ENCODE results near the gene PES1.
"Not testable (repeated sequence)": the region's sequence is repeated elsewhere in the genome, so short reads cannot be mapped to it uniquely, and the experiment has no call there.

Gene PES1

DNA sequence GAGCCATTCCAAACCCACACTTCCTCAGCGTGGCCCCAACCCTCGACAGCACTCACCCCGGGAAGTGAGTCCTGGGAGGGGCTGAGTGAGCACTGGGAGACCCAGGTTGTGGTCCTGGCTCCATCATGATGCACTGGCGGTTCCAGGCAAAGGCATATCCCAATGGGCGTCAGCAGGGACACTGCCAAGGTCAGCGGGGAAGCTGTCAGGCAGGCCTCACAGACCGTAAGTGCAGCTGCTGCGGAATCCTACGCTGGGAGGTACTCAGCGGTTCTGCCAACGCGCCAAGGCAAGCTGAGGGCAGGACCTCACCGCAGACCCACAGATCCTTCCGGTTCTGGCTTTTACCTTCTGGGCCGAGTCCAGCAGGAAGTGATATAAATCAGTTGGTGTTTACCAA, 15.9 kb downstream of the PES1 start:
- DNase-seq (ENCODE audit: low spot score), result no peak
- peaks cover 8% of the 10 kb centered on the region for H3K27me3 Mint-ChIP-seq (ENCODE audit: low read depth)
- no peak overlapping the region for H3K4me3 Mint-ChIP-seq
- no peak overlapping the region for H3K27ac Mint-ChIP-seq
- H3K36me3 Mint-ChIP-seq (ENCODE audit: low read depth), result peaks cover 33% of the 10 kb centered on the region
- no peaks in the 10 kb centered on the region for H3K9me3 Mint-ChIP-seq
- no peaks in the 10 kb centered on the region for H3K4me1 Mint-ChIP-seq (ENCODE audit: low read depth)

DNA sequence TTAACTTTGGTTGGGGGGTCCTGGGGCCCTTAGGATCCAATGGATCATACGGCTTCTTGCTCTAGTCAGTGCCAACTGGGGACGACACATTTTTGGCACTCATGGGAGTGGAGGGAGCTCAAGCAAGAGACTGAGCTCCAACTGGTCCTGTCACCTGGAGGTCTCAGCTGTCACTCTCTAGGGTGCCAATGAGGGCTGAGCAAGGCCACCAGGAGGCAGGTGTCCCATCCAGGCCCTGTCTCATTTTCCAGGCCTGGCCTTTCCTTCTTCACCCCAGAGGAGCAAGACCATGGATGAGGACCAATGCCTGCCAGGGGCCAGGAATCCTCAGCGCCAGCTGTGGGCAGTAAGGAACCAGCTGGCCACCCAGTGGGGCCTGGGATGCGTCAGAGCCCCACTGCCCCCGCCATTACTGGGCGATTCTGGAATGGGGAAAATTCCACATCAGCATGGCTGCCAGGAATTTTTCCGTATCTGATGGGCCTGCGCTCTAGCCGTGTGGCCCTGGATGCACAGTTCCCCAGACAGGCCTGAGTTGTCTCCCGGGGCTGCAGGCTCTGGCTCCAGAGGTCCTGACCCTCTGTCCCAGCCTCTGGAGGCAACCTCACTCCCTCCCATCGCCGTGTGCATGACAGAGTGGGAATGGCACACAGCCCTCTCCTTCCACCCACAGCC, 16.6 kb downstream of the PES1 start:
- H3K27ac Mint-ChIP-seq, result no peak overlapping the region
- H3K27me3 Mint-ChIP-seq (ENCODE audit: low read depth), result peaks cover 8% of the 10 kb centered on the region
- no peaks in the 10 kb centered on the region for H3K9me3 Mint-ChIP-seq
- DNase-seq (ENCODE audit: low spot score), result no peak
- H3K4me1 Mint-ChIP-seq (ENCODE audit: low read depth), result no peaks in the 10 kb centered on the region
- H3K36me3 Mint-ChIP-seq (ENCODE audit: low read depth), result peaks cover 27% of the 10 kb centered on the region
- H3K4me3 Mint-ChIP-seq, result no peak overlapping the region

DNA sequence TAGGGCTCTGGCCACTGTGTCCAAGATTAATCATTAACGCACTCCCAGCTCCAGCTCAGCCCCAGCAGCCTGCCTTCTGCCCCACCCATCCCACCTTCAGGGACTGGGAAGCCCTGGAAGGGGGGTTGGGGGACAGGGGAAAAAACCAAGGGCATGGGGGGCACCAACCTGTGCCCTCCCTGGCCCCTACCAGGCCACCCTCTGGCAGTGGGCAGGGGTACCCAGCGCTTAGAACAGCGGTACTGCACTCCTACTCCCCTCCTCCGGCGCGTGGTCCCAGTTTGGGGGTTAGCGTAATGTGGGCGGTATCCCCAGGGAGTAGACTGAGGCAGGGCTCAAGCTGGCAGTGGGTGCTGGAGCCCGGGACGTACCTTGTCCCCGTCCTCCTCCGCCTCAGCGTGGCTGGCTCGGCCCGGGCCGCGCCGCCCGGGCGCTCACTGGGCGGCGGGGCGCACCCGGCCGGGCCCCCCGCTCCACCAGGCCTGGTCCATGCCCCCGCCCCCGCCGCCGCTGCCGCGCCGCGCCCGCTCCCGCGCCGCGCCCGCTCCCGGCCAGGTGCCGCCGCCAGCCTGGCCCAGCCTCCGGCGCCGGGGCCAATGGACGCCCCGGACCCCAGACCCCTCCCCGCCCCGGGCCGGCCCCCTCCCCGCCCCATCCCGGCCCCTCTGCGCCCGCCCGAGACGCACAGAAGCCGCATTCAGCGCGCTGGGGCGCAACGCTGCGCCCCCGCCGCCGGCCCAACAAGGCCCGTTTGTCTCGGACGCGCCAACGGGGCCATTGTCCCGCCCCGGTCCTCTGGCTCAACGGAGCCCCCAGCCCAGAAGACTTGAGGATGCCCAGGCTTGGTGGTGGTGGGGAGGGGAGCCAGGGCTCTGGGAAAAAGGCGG, 17.4 kb downstream of the PES1 start, which contains the start of gene GAL3ST1:
GAL3ST1 (minus strand) TSS at position 571 of the 887 bp plus-strand sequence. CDS start 17,273 bp downstream, outside the sequence.
- no peak within 1 kb of the TSS for H3K4me3 Mint-ChIP-seq
- H3K27ac Mint-ChIP-seq, result no peak within 1 kb of the TSS
- H3K4me1 Mint-ChIP-seq (ENCODE audit: low read depth), result no peaks in the 10 kb centered on the region
- H3K9me3 Mint-ChIP-seq, result no peaks in the 10 kb centered on the region
- peaks cover 19% of the 10 kb centered on the region for H3K36me3 Mint-ChIP-seq (ENCODE audit: low read depth)
- DNase-seq (ENCODE audit: low spot score), result no peak
- peaks cover 8% of the 10 kb centered on the region for H3K27me3 Mint-ChIP-seq (ENCODE audit: low read depth)

DNA sequence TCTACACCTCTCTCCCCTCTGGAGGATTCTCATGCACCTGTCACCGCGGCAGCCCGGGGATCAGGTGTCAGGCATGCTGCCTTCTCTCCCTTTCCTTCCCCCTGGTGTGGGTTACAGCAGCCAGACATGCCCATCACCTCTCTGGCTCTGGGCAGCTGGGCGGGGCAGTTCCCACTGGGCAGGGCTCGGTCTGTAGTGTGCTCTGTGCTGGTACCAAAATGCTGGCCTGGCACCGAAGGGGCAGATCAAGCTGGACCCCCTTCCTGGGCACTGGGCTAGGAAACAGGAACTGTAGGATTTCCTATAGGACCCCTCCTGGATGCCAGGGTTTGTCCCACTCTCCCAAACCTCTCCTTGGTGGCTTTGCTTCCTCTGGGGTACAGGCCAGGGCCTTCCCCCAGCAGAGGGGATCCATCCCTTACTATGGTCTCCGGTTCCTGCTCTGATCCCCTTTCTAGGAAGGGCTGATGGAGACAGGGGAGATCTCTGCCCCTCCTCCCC, 18.1 kb downstream of the PES1 start:
- H3K4me3 Mint-ChIP-seq, result no peak overlapping the region
- no peaks in the 10 kb centered on the region for H3K4me1 Mint-ChIP-seq (ENCODE audit: low read depth)
- H3K36me3 Mint-ChIP-seq (ENCODE audit: low read depth), result peaks cover 16% of the 10 kb centered on the region
- no peaks in the 10 kb centered on the region for H3K9me3 Mint-ChIP-seq
- DNase-seq (ENCODE audit: low spot score), result no peak
- peaks cover 10% of the 10 kb centered on the region for H3K27me3 Mint-ChIP-seq (ENCODE audit: low read depth)
- H3K27ac Mint-ChIP-seq, result no peak overlapping the region

DNA sequence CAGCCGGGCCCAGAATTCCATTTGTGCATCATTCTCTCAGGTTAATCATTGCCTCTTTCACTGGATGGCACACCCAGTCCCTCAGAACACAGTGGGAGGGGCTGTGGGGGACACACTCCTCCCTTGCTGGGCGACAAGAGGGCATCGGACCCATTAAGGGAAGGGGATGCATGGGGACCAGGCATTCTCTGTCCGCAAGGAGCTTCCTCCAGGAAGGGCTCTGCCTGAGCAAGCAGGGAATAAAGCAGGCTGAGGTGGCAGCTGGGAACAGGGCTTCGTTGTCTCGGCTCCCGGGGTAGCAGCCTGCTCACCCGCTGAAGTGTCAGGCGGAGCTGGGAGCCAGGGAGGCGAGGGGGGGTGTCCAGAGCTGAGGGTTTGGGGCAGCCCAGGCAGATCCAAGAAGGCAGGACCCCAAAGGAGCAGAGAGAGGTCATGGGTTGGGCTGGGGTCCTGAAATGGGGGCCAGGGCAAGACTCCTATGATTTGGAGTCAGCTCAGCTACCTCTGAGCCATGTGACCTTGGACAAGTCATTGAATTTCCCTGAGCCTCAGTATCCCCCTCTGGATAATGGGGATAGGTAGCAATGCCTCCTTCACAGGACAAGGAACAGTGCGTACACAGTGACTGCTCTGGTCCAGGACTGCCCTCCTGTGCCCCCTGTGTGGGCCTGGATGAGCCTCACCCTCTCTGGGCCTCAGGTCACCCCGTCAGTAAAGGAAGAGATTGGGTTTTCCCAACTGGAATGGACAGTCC, 18.7 kb downstream of the PES1 start:
- no peak for DNase-seq (ENCODE audit: low spot score)
- no peak overlapping the region for H3K27ac Mint-ChIP-seq
- no peaks in the 10 kb centered on the region for H3K4me1 Mint-ChIP-seq (ENCODE audit: low read depth)
- no peaks in the 10 kb centered on the region for H3K9me3 Mint-ChIP-seq
- no peak overlapping the region for H3K4me3 Mint-ChIP-seq
- peaks cover 16% of the 10 kb centered on the region for H3K36me3 Mint-ChIP-seq (ENCODE audit: low read depth)
- H3K27me3 Mint-ChIP-seq (ENCODE audit: low read depth), result peaks cover 10% of the 10 kb centered on the region

DNA sequence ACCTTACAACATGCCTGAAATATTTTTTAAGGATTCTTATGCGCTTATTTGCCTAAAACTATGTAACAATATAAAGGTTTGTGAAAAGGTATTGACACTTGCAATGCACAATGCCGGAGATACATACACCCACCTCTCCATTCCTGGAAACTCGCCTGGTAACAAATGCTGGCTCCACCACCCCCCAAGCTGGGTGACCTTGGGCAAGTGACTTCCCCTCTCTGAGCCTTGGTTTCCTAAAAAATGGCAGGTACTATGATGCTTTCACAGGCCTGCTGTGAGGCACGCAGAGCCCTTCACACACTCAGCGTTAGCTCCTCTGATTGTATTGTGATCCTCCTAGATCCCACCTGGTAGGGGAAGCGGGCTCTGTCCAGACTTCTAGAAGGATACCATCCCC, 19.5 kb downstream of the PES1 start:
- Mint-ChIP-seq H3K4me1 (ENCODE audit: low read depth) (no peaks in the 10 kb centered on the region), H3K27ac (no peak overlapping the region), H3K9me3 (no peaks in the 10 kb centered on the region), H3K36me3 (ENCODE audit: low read depth) (peaks cover 11% of the 10 kb centered on the region), H3K4me3 (no peak overlapping the region), H3K27me3 (ENCODE audit: low read depth) (peaks cover 10% of the 10 kb centered on the region)
- no peak for DNase-seq (ENCODE audit: low spot score)

DNA sequence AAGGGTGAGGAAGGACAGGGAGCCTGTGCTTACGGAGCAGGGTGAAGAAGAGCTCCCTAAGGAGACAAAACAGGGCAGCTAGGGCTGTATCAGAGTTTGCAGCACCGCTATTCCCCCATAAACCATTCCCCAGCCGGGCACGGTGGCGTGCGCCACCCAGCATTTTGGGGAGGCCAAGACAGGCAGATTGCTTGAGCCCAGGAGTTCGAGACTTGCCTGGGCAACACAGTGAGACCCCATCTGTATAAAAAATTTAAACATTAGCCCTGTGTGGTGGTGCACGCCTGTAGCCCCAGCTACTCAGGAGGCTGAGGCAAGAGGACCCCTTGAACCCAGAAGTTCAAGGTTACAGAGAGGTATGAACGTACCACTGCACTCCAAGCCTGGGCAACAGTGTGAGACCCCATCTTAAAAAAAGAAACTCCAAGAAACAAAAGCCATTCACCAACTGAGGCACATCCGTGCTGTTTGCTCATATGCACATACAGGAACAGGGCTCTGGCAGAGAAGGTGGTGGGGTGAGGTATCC, 22.0 kb downstream of the PES1 start:
- Mint-ChIP-seq H3K4me1 (ENCODE audit: low read depth) (no peaks in the 10 kb centered on the region), H3K9me3 (no peaks in the 10 kb centered on the region), H3K4me3 (no peak overlapping the region), H3K27ac (no peak overlapping the region), H3K27me3 (ENCODE audit: low read depth) (peaks cover 8% of the 10 kb centered on the region), H3K36me3 (ENCODE audit: low read depth) (no peaks in the 10 kb centered on the region)
- DNase-seq (ENCODE audit: low spot score), result no peak

DNA sequence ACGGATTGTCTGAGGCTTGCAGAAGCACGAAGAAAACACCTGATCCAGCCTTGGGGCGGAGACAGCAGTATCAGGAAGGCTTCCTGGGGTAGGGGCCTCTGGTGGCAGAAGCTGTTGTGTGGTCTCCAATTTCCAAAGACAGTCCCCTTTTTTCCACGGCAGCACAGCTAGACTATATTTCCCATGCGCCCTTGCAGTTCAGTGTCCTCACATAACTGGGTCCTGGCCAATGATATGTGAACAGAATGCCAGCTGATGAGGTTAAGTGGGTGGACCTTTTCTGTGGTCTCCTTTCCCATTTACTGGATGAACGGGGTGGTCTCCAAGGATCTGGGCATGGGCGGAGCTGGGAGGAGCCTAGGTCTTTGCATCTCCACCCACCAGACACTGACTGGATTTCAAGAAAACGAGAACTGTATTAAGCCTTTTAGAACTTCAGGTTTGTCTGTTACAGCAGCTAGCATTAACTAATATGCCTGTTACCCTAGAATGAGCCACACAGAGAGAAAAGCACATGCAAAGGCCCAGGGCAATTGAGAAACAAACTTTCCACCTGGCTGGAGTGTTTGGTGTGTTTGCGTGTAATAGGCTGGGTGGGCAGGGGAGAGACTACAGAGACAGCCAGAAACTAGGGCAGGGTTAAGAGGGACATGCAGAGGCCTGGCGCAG, 23.4 kb downstream of the PES1 start:
- Mint-ChIP-seq H3K27ac (no peak overlapping the region), H3K27me3 (ENCODE audit: low read depth) (peaks cover 2% of the 10 kb centered on the region), H3K4me3 (no peak overlapping the region), H3K36me3 (ENCODE audit: low read depth) (no peaks in the 10 kb centered on the region), H3K9me3 (no peaks in the 10 kb centered on the region), H3K4me1 (ENCODE audit: low read depth) (no peaks in the 10 kb centered on the region)
- no peak for DNase-seq (ENCODE audit: low spot score)

DNA sequence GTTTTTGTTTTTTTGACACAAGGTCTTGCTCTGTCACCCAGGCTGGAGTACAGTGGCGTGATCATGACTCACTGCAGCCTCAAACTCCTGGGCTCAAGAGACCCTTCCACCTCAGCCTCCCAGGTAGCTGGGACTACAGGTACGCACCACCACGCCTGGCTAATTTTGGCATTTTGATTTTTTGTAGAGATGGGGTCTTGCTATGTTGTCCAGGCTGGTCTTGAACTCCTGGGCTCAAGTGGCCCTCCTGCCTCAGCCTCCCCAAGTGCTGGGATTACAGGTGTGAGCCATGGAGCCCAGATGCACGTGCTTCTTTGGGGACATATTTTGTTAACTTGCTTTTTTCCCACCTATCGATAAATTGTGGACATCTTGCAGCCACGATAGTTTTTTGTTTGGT, 24.4 kb downstream of the PES1 start:
- not testable (repeated sequence) for H3K27ac Mint-ChIP-seq; DNase-seq (ENCODE audit: low spot score); H3K4me3 Mint-ChIP-seq; H3K27me3 Mint-ChIP-seq (ENCODE audit: low read depth); H3K36me3 Mint-ChIP-seq (ENCODE audit: low read depth); H3K4me1 Mint-ChIP-seq (ENCODE audit: low read depth); H3K9me3 Mint-ChIP-seq

DNA sequence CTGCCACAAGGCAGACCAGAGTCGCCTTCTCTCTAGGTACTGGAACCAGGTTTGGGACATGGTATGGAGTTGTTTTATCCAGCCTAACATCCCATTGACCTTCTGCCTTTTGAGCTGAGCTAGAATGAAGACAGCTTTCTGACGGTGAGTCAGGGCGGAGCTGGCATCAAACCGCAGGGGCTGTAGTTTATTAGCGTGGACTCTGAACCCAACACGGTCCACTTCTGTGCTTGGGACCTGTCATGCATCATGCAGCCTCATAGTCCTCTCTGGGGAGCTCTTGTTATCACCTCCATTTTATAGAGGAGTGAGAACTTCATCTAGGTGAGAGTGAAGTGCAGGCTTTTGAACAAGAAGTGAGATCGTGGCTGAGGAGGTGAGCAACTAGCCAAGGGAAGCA, 25.6 kb downstream of the PES1 start:
- no peaks in the 10 kb centered on the region for H3K36me3 Mint-ChIP-seq (ENCODE audit: low read depth)
- no peak overlapping the region for H3K4me3 Mint-ChIP-seq
- DNase-seq (ENCODE audit: low spot score), result no peak
- no peaks in the 10 kb centered on the region for H3K4me1 Mint-ChIP-seq (ENCODE audit: low read depth)
- no peak overlapping the region for H3K27ac Mint-ChIP-seq
- peaks cover 2% of the 10 kb centered on the region for H3K27me3 Mint-ChIP-seq (ENCODE audit: low read depth)
- H3K9me3 Mint-ChIP-seq, result no peaks in the 10 kb centered on the region

DNA sequence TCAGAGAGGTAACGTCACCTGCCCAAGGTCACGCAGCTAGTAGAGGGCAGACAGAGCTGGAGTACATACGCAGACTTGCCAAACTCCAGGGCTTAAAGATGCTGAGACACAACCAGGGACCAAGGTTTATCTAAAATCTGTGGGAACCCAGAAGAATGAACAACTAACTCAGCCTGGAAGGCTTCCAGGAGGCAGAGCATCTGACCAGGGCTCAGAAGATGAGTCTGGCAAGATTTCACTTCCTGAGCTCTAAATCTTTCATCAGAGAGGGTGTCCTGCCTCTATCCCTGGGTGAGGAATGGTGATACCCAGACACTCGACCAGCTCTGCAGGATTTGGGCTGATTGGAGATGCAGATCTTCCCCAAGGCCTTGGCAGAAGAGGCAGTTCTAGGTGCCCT, 26.4 kb downstream of the PES1 start:
- Mint-ChIP-seq H3K4me1 (ENCODE audit: low read depth) (no peaks in the 10 kb centered on the region), H3K27ac (no peak overlapping the region), H3K27me3 (ENCODE audit: low read depth) (peaks cover 2% of the 10 kb centered on the region), H3K36me3 (ENCODE audit: low read depth) (no peaks in the 10 kb centered on the region), H3K9me3 (no peaks in the 10 kb centered on the region), H3K4me3 (no peak overlapping the region)
- no peak for DNase-seq (ENCODE audit: low spot score)

DNA sequence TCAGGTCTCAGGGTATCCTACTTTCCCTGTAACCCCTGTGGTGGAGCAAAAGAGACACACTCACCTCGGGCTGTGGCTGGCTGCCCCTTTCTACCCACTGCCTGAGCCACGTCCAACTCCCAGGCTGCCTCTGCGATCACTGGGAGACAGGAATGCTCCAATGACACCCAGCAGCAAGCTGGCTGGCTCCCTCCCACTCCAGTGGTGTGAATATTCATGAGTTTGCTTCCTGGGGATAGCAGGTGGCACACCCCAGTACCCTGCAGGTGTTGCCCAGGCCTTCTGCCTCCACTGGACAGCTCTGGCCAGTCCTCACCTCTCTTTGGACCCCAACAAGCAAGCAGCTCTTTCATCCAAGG, 27.0 kb downstream of the PES1 start:
- DNase-seq (ENCODE audit: low spot score), result no peak
- H3K4me3 Mint-ChIP-seq, result no peak overlapping the region
- H3K27me3 Mint-ChIP-seq (ENCODE audit: low read depth), result peaks cover 2% of the 10 kb centered on the region
- no peaks in the 10 kb centered on the region for H3K4me1 Mint-ChIP-seq (ENCODE audit: low read depth)
- no peaks in the 10 kb centered on the region for H3K9me3 Mint-ChIP-seq
- H3K27ac Mint-ChIP-seq, result no peak overlapping the region
- no peaks in the 10 kb centered on the region for H3K36me3 Mint-ChIP-seq (ENCODE audit: low read depth)

DNA sequence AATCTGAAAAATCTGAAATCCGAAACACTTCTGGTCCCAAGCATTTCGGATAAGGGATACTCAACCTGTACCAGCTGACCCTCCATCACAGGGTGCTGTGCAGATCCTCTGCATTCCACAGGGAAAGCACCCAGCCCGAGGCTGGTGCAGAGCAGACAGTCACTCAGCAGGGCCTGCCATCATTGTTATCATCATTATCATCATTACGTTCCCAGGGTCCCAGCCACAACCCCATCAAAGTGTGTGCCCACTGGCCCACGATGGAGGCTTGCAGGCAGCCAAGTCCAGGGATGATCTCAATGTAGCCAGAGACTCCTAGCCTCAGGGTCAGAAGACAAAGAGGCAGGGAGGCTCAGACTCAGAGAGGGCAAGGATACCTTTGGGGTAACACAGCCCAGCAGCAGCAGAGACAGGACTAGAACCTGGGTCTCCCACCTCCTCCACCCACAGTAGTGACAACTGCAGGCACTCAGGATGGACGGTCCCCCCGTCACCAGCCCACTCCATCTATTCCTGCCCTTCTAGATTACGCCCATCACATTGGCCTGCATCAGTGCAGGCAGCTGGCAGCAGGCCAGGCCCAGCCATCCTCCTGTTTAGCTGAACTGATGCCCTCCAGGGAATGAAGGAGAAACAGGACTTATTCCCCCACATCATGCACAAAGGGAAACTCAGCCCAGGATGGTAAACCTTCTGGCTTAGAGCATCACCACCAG, 27.5 kb downstream of the PES1 start:
- peaks cover under 1% of the 10 kb centered on the region for H3K27me3 Mint-ChIP-seq (ENCODE audit: low read depth)
- H3K4me3 Mint-ChIP-seq, result no peak overlapping the region
- H3K4me1 Mint-ChIP-seq (ENCODE audit: low read depth), result no peaks in the 10 kb centered on the region
- no peaks in the 10 kb centered on the region for H3K36me3 Mint-ChIP-seq (ENCODE audit: low read depth)
- DNase-seq (ENCODE audit: low spot score), result no peak
- H3K9me3 Mint-ChIP-seq, result no peaks in the 10 kb centered on the region
- no peak overlapping the region for H3K27ac Mint-ChIP-seq

Data from T-helper 2 cell treated with Interferon-gamma antibody and Interleukin-4, amounts not matched to agents 5 μg/mL and 100 μg/mL, for 36 hours (primary cell).